ENCODE results near the gene SLC22A31. TPM values are rescaled to one million over a fixed set of nuclear protein-coding genes. Genes with fewer than 3 reads are reported as not detected.
"Not testable (repeated sequence)": the region's sequence is repeated elsewhere in the genome, so short reads cannot be mapped to it uniquely, and the experiment has no call there.

SLC22A31 gene
- total and polyA plus RNA-seq, 2 donors (not counting 1 experiment from before 2014, with no cell fraction given): 0.17 to 0.24 TPM

GRCh38 chr16:89166696-89167424 is 33.5 kb downstream of the SLC22A31 start:
- TF ChIP-seq EZH2 (IDR thresholded peaks at IDR 0.05; ENCODE audit: low read length, missing control alignments): no peak
- TF ChIP-seq, protein P1, sequence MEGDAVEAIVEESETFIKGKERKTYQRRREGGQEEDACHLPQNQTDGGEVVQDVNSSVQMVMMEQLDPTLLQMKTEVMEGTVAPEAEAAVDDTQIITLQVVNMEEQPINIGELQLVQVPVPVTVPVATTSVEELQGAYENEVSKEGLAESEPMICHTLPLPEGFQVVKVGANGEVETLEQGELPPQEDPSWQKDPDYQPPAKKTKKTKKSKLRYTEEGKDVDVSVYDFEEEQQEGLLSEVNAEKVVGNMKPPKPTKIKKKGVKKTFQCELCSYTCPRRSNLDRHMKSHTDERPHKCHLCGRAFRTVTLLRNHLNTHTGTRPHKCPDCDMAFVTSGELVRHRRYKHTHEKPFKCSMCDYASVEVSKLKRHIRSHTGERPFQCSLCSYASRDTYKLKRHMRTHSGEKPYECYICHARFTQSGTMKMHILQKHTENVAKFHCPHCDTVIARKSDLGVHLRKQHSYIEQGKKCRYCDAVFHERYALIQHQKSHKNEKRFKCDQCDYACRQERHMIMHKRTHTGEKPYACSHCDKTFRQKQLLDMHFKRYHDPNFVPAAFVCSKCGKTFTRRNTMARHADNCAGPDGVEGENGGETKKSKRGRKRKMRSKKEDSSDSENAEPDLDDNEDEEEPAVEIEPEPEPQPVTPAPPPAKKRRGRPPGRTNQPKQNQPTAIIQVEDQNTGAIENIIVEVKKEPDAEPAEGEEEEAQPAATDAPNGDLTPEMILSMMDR (conservative IDR thresholded peaks at IDR 0.05 in 1 of 2, IDR thresholded peaks at IDR 0.05 in 1 of 2; ENCODE audit: low read depth in 1 of 2, low read length in 2 of 2): no peak
- H3K4me3 ChIP-seq (replicated peaks in 1 of 4; ENCODE audit: control extremely low read depth in 1 of 4, insufficient read depth in 1 of 4, low read depth in 3 of 4, low read length in 4 of 4): no peak overlapping the region
- DNase-seq (ENCODE audit: low read depth in 2 of 2): no peak

GRCh38 chr16:89165681-89165979 is 34.7 kb downstream of the SLC22A31 start:
- not testable (repeated sequence) for H3K4me2 ChIP-seq (ENCODE audit: extremely low read depth, insufficient read depth, low read length); H3K4me3 ChIP-seq (replicated peaks in 1 of 4; ENCODE audit: control extremely low read depth in 1 of 4, insufficient read depth in 1 of 4, low read depth in 3 of 4, low read length in 4 of 4); H3K9ac ChIP-seq (ENCODE audit: insufficient read depth, low read length); H2AFZ ChIP-seq (ENCODE audit: low read length); H4K20me1 ChIP-seq (ENCODE audit: control insufficient read depth, extremely low read depth, insufficient read depth, low read length); H3K4me1 ChIP-seq (ENCODE audit: control insufficient read depth, extremely low read depth, insufficient read depth, low read length); DNase-seq (ENCODE audit: low read depth in 2 of 2); H3K36me3 ChIP-seq (ENCODE audit: control insufficient read depth, insufficient read depth, low read length); H3K27me3 ChIP-seq (ENCODE audit: control insufficient read depth, insufficient read depth, low read length); H3K9me3 ChIP-seq (ENCODE audit: control insufficient read depth, insufficient read depth, low read depth, low read length); H3K27ac ChIP-seq (ENCODE audit: insufficient read depth, low read length); H3K79me2 ChIP-seq (ENCODE audit: control insufficient read depth, insufficient read depth, low read length)

More at GRCh38 chr16:89166696-89167424, 33.5 kb downstream of the SLC22A31 start:
- Histone ChIP-seq H3K4me2 (ENCODE audit: extremely low read depth, insufficient read depth, low read length) (peak overlapping the region; percentile 32), H3K9me3 (ENCODE audit: control insufficient read depth, insufficient read depth, low read depth, low read length) (no peaks in the 10 kb centered on the region), H3K4me1 (ENCODE audit: control insufficient read depth, extremely low read depth, insufficient read depth, low read length) (peaks cover 7% of the 10 kb centered on the region), H3K27ac (ENCODE audit: insufficient read depth, low read length) (no peak overlapping the region), H3K27me3 (ENCODE audit: control insufficient read depth, insufficient read depth, low read length) (no peaks in the 10 kb centered on the region), H2AFZ (ENCODE audit: low read length) (peak overlapping the region; percentile 44), H4K20me1 (ENCODE audit: control insufficient read depth, extremely low read depth, insufficient read depth, low read length) (no peaks in the 10 kb centered on the region), H3K79me2 (ENCODE audit: control insufficient read depth, insufficient read depth, low read length) (no peaks in the 10 kb centered on the region), H3K9ac (ENCODE audit: insufficient read depth, low read length) (peak overlapping the region; percentile 37), H3K36me3 (ENCODE audit: control insufficient read depth, insufficient read depth, low read length) (no peaks in the 10 kb centered on the region)

DNA sequence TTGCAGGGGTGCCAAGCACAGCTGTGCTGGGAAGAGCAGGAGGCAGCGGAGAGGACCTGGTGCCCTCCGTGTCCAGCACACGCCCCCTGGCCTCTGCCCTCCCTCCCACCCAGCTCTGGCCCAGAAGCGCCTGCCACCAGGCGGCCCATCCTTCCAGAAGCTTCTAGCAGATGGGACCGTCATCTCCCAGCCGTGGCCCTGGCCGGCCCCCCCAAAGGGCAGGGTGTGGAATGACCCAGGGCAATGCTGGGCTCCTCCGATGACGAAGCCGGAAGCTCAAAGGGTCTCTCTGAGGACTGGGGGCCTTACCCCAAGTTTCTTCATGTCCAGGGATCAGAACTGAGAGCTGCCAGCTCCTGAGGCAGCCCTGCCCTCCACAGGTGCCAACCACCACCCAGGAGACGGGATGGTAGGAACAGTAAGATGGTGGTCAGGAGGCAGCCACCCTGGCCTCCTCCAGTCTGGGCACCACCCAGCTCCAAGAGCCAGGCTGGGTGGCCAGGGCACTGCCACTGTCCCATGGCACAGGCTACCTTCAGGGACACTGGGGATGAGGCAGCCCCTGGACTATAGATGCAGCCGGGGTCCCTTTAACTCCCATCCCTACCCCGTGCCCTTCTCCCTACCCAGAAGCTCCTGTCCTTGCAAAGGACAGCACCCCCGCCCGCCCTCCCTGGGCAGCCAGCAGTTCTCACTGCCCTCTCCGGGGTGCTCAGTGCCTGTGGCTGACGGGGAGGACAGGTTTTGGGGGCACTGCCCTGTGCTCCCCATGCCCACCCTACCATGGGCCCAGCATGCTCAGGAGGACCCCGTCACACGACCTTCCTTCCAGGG is 35.3 kb downstream of the SLC22A31 start:
- Histone ChIP-seq H4K20me1 (ENCODE audit: control insufficient read depth, extremely low read depth, insufficient read depth, low read length) (no peaks in the 10 kb centered on the region), H3K4me1 (ENCODE audit: control insufficient read depth, extremely low read depth, insufficient read depth, low read length) (peaks cover 5% of the 10 kb centered on the region), H3K4me3 (replicated peaks in 1 of 4; ENCODE audit: control extremely low read depth in 1 of 4, insufficient read depth in 1 of 4, low read depth in 3 of 4, low read length in 4 of 4) (no peak overlapping the region), H3K9me3 (ENCODE audit: control insufficient read depth, insufficient read depth, low read depth, low read length) (no peaks in the 10 kb centered on the region), H2AFZ (ENCODE audit: low read length) (no peak overlapping the region), H3K27me3 (ENCODE audit: control insufficient read depth, insufficient read depth, low read length) (no peaks in the 10 kb centered on the region), H3K9ac (ENCODE audit: insufficient read depth, low read length) (no peak overlapping the region), H3K36me3 (ENCODE audit: control insufficient read depth, insufficient read depth, low read length) (no peaks in the 10 kb centered on the region), H3K79me2 (ENCODE audit: control insufficient read depth, insufficient read depth, low read length) (no peaks in the 10 kb centered on the region), H3K4me2 (ENCODE audit: extremely low read depth, insufficient read depth, low read length) (no peak overlapping the region), H3K27ac (ENCODE audit: insufficient read depth, low read length) (no peak overlapping the region)
- DNase-seq (ENCODE audit: low read depth in 2 of 2): no peak
- TF ChIP-seq, protein P1 (conservative IDR thresholded peaks at IDR 0.05 in 1 of 2, IDR thresholded peaks at IDR 0.05 in 1 of 2; ENCODE audit: low read depth in 1 of 2, low read length in 2 of 2): no peak
- TF ChIP-seq EZH2 (IDR thresholded peaks at IDR 0.05; ENCODE audit: low read length, missing control alignments): no peak

Measured in fibroblast of lung (primary cell).